HCT116 (cell line): ENCODE results near the gene KLHL17. TPM values are rescaled to one million over a fixed set of nuclear protein-coding genes. Genes with fewer than 3 reads are reported as not detected.

Experiments
- ATAC-seq: fragments of 200-7000 bp; cut with Tn5 transposase; 2 replicates; pipeline ENCODE4 v1.9.1; 2020; ENCODE audit warnings: mild to moderate bottlenecking, moderate library complexity
- BruUV-seq: library from RNA; stranded (reverse); fragments of 400-500 nt; replicated peaks from 2 replicates; lab custom pipeline; 2021; lab: Mats Ljungman, UMichigan
- CTCF ChIA-PET: fragments of 300-600 bp; sonication (Branson Sonifier 250); formaldehyde crosslinking; loops from one replicate; lab custom pipeline; 2021; ENCODE audit warnings: antibody characterized with exemption; lab: Charles Lee
- POLR2A ChIA-PET: fragments of 300-600, 350-600 bp; sonication (Branson Sonifier 250); formaldehyde crosslinking; loops from one replicate; lab custom pipeline; 2021; ENCODE audit warnings: antibody characterized with exemption; lab: Charles Lee
- RAD21 ChIA-PET, 2 experiments: fragments of 300-600 bp; sonication (Branson Sonifier 250); formaldehyde crosslinking; loops; one replicate each; lab custom pipeline; 2023; ENCODE audit warnings: low total read pairs in 2 of 2; ENCODE audit not compliant: uncharacterized antibody in 2 of 2, unreplicated experiment in 2 of 2, low non-redundant PET in 1 of 2; lab: Charles Lee
- DNase-seq: peaks from one replicate; pipeline ENCODE4 v3.0.0-alpha.2; 2010; ENCODE audit warnings: low read depth, low spot score
- H2AFZ ChIP-seq: fragments of 200-600 bp; shearing (Covaris generic), sonication (generic); 2 replicates; pipeline ENCODE4 v1.6.1; 2017; ENCODE audit warnings: low read depth, mixed run types, mixed read lengths, antibody characterized with exemption, low read length; ENCODE audit not compliant: poor library complexity, severe bottlenecking
- H3K27ac ChIP-seq: 2 replicates; pipeline ENCODE4 v1.5.1; 2012; ENCODE audit warnings: low read depth, low read length
- H3K27me3 ChIP-seq: fragments of 200-600 bp; sonication (generic); 2 replicates; pipeline ENCODE4 v1.6.1; 2016; ENCODE audit warnings: mixed run types, low read length, mixed read lengths; ENCODE audit not compliant: insufficient read depth
- H3K36me3 ChIP-seq, 2 experiments: fragments of 200-500 bp in 1 of 2; fragments of 200-600 bp in 1 of 2; sonication (Bioruptor generic) in 1 of 2; sonication (generic) in 1 of 2; 2 replicates each; pipeline versions ENCODE4 v1.5.1 to v1.6.1; 2014 to 2016; ENCODE audit warnings: low read length in 2 of 2, inconsistent platforms in 1 of 2, mixed read lengths in 1 of 2, mixed run types in 1 of 2; ENCODE audit not compliant: insufficient read depth in 2 of 2, control insufficient read depth in 1 of 2
- H3K4me1 ChIP-seq, 2 experiments: fragments of 200-600 bp in 1 of 2; sonication (generic) in 1 of 2; 2 replicates each; pipeline versions ENCODE4 v1.5.1 to v1.6.1; 2012 to 2017; ENCODE audit warnings: low read length in 2 of 2, inconsistent platforms in 1 of 2, mild to moderate bottlenecking in 1 of 2, mixed read lengths in 1 of 2, mixed run types in 1 of 2, moderate library complexity in 1 of 2; ENCODE audit not compliant: insufficient read depth in 2 of 2, control insufficient read depth in 1 of 2
- H3K4me2 ChIP-seq: fragments of 200-600 bp; sonication (generic); 2 replicates; pipeline ENCODE4 v1.6.1; 2017; ENCODE audit warnings: mixed run types, low read length, mixed read lengths
- H3K4me3 ChIP-seq, 2 experiments: fragments of 200-600 bp in 1 of 2; sonication (generic) in 1 of 2; replicated peaks in 1 of 2; 2 replicates each; pipeline ENCODE4 v1.5.1; 2011 to 2016; ENCODE audit warnings: low read length in 2 of 2, control low read depth in 1 of 2, low read depth in 1 of 2, mild to moderate bottlenecking in 1 of 2, mixed read lengths in 1 of 2, mixed run types in 1 of 2
- H3K79me2 ChIP-seq: fragments of 200-600 bp; sonication (generic); 2 replicates; pipeline ENCODE4 v1.6.1; 2017; ENCODE audit warnings: mild to moderate bottlenecking, mixed run types, low read length, moderate library complexity, mixed read lengths; ENCODE audit not compliant: insufficient read depth
- H3K9ac ChIP-seq: fragments of 200-600 bp; sonication (generic); 2 replicates; pipeline ENCODE4 v1.6.1; 2016; ENCODE audit warnings: low read length, mixed read lengths
- H3K9me2 ChIP-seq: fragments of 200-600 bp; sonication (generic), shearing (Covaris generic); 2 replicates; pipeline ENCODE4 v1.6.1; 2017; ENCODE audit warnings: mixed run types, mild to moderate bottlenecking, moderate library complexity; ENCODE audit not compliant: insufficient read depth
- H3K9me3 ChIP-seq, 2 experiments: fragments of 200-500 bp in 1 of 2; fragments of 200-600 bp in 1 of 2; sonication (Bioruptor generic) in 1 of 2; sonication (generic) in 1 of 2; 2 replicates each; pipeline ENCODE4 v1.6.1; 2014 to 2017; ENCODE audit warnings: low read length in 2 of 2, mixed read lengths in 2 of 2, inconsistent platforms in 1 of 2, low read depth in 1 of 2, mild to moderate bottlenecking in 1 of 2, mixed run types in 1 of 2, moderate library complexity in 1 of 2; ENCODE audit not compliant: control insufficient read depth in 1 of 2, insufficient read depth in 1 of 2
- H4K20me1 ChIP-seq: fragments of 200-600 bp; sonication (generic), shearing (Covaris generic); 2 replicates; pipeline ENCODE4 v1.6.1; 2017; ENCODE audit warnings: mixed run types, mild to moderate bottlenecking, moderate library complexity; ENCODE audit not compliant: insufficient read depth
- CTCF ChIP-seq, 3 experiments: fragments of 200-600 bp in 1 of 3; sonication (generic) in 1 of 3; IDR thresholded peaks in 2 of 3; conservative IDR thresholded peaks in 1 of 3; 2 replicates each; pipeline ENCODE4 v1.5.1; 2012 to 2017; ENCODE audit warnings: low read depth in 2 of 3, low read length in 2 of 3, antibody characterized with exemption in 1 of 3, borderline replicate concordance in 1 of 3, control low read depth in 1 of 3, mild to moderate bottlenecking in 1 of 3, mixed read lengths in 1 of 3, mixed run types in 1 of 3, moderate library complexity in 1 of 3; ENCODE audit not compliant: insufficient read depth in 1 of 3
- EGR1 ChIP-seq: IDR thresholded peaks from 2 replicates; pipeline ENCODE4 v1.6.1; 2012; ENCODE audit warnings: low read depth
- EZH2 ChIP-seq: fragments of 200-600 bp; sonication (generic); IDR thresholded peaks from 2 replicates; pipeline ENCODE4 v1.6.1; 2017; ENCODE audit warnings: antibody characterized with exemption, mixed run types
- JUND ChIP-seq: IDR thresholded peaks from 2 replicates; pipeline ENCODE4 v1.6.1; 2012
- POLR2A ChIP-seq: IDR thresholded peaks from 2 replicates; pipeline ENCODE4 v1.7.0; 2011; ENCODE audit warnings: borderline replicate concordance; ENCODE audit not compliant: insufficient read depth, insufficient read length; ENCODE audit errors: extremely low read depth
- POLR2AphosphoS5 ChIP-seq: IDR thresholded peaks from 2 replicates; pipeline ENCODE4 v1.6.1; 2011; ENCODE audit warnings: mild to moderate bottlenecking, low read depth, low read length, moderate library complexity
- SIN3A ChIP-seq: IDR thresholded peaks from 2 replicates; pipeline ENCODE4 v1.6.1; 2012; ENCODE audit warnings: low read depth
- SP1 ChIP-seq: IDR thresholded peaks from 2 replicates; pipeline ENCODE4 v1.6.1; 2012; ENCODE audit warnings: low read depth
- SRF ChIP-seq: IDR thresholded peaks from 2 replicates; pipeline ENCODE4 v1.6.1; 2012; ENCODE audit warnings: low read depth
- TCF7L2 ChIP-seq: IDR thresholded peaks from 2 replicates; pipeline ENCODE4 v1.7.0; 2011; ENCODE audit warnings: borderline replicate concordance, inconsistent platforms; ENCODE audit not compliant: insufficient read depth, insufficient read length; ENCODE audit errors: extremely low read depth
- ZBTB33 ChIP-seq: IDR thresholded peaks from 2 replicates; pipeline ENCODE4 v1.6.1; 2011; ENCODE audit warnings: mild to moderate bottlenecking, low read length, moderate library complexity; ENCODE audit not compliant: insufficient replicate concordance; ENCODE audit errors: extremely low read depth
- intact Hi-C: fragments of 100-400 bp; cut with micrococcal nuclease; formaldehyde crosslinking; loops from 2 replicates; pipeline ENCODE4 v1.10.0; 2022
- total RNA-seq: library from RNA; stranded (reverse); gene quantifications from one replicate; pipeline ENCODE4 v1.2.1, GENCODE V29; 2021; ENCODE audit not compliant: unreplicated experiment
- TF ChIP-seq, protein P1 (sequence below): IDR thresholded peaks from 2 replicates; pipeline ENCODE4 v1.6.1; 2012; ENCODE audit warnings: low read depth

KLHL17 gene
- total RNA-seq, 1 experiment from 2014 or later = 100.0 TPM

- ChIA-PET RAD21 (no interaction called here), POLR2A (interaction anchor here (0.6 to 1.9 kb wide), 12 partner anchors 11 to 261 kb away, joined by 3 to 12 read pairs (median 4); partner anchors contain the start of genes HES4, RNF223 and UBE2J2), CTCF (interaction anchor here (0.9 to 3.6 kb wide), 4 partner anchors 11 to 109 kb away, joined by 3 to 26 read pairs (median 6); no protein-coding TSS in a partner anchor)
- Histone ChIP-seq H3K36me3 (no peaks in the 10 kb centered on the region), H3K9me3 (no peaks in the 10 kb centered on the region), H3K27ac (peak within 1 kb of the TSS; percentile 73), H3K9me2 (no peaks in the 10 kb centered on the region), H3K4me1 (peaks cover 22 to 44% of the 10 kb centered on the region in 2 experiments), H3K79me2 (peaks cover 8% of the 10 kb centered on the region), H3K4me3 (peak within 1 kb of the TSS; percentile 80 to 90), H3K9ac (peak within 1 kb of the TSS; percentile 87), H2AFZ (no peak within 1 kb of the TSS), H4K20me1 (no peaks in the 10 kb centered on the region), H3K4me2 (peak within 1 kb of the TSS; percentile 100), H3K27me3 (no peaks in the 10 kb centered on the region)
- intact Hi-C loops = no loop called here
- DNase-seq (peak; percentile 60), ATAC-seq (peak; percentile 75)
- TSS peak; percentile 93 for BruUV-seq
- TF ChIP-seq SP1 (no peak), TCF7L2 (no peak), SIN3A (no peak), JUND (no peak), POLR2AphosphoS5 (peak; percentile 90), ZBTB33 (no peak), SRF (no peak), CTCF (IDR thresholded peaks at IDR 0.05 in 2 of 3, conservative IDR thresholded peaks at IDR 0.05 in 1 of 3; ENCODE audit: borderline replicate concordance in 1 of 3, insufficient read depth in 1 of 3, low read depth in 2 of 3, low read length in 2 of 3) (no peak), EZH2 (no peak), POLR2A (peak; percentile 49), EGR1 (no peak)
- TF ChIP-seq, protein P1, sequence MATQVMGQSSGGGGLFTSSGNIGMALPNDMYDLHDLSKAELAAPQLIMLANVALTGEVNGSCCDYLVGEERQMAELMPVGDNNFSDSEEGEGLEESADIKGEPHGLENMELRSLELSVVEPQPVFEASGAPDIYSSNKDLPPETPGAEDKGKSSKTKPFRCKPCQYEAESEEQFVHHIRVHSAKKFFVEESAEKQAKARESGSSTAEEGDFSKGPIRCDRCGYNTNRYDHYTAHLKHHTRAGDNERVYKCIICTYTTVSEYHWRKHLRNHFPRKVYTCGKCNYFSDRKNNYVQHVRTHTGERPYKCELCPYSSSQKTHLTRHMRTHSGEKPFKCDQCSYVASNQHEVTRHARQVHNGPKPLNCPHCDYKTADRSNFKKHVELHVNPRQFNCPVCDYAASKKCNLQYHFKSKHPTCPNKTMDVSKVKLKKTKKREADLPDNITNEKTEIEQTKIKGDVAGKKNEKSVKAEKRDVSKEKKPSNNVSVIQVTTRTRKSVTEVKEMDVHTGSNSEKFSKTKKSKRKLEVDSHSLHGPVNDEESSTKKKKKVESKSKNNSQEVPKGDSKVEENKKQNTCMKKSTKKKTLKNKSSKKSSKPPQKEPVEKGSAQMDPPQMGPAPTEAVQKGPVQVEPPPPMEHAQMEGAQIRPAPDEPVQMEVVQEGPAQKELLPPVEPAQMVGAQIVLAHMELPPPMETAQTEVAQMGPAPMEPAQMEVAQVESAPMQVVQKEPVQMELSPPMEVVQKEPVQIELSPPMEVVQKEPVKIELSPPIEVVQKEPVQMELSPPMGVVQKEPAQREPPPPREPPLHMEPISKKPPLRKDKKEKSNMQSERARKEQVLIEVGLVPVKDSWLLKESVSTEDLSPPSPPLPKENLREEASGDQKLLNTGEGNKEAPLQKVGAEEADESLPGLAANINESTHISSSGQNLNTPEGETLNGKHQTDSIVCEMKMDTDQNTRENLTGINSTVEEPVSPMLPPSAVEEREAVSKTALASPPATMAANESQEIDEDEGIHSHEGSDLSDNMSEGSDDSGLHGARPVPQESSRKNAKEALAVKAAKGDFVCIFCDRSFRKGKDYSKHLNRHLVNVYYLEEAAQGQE = no peak
These were observed 52.9 kb downstream of the KLHL17 start, which contains the start of gene ISG15 for GRCh38 chr1:1013105-1013921. ISG15 (plus strand) TSS chr1:1013497; CDS start chr1:1013574, 77 bp downstream.
